K562 (cell line): ENCODE results near the gene KIF6. TPM values are rescaled to one million over a fixed set of nuclear protein-coding genes. Genes with fewer than 3 reads are reported as not detected.

ENCODE experiments used
- ATAC-seq: fragments of 200-7000 bp; cut with Tn5 transposase; 3 replicates; pipeline ENCODE4 v1.9.1; 2020; ENCODE audit warnings: moderate library complexity
- BruUV-seq: library from RNA; stranded (reverse); fragments of 400-500 nt; replicated peaks from 2 replicates; lab custom pipeline; 2021; lab: Mats Ljungman, UMichigan
- CTCF ChIA-PET: fragments of 300-600 bp; formaldehyde crosslinking; extraction: SDS; loops from one replicate; lab custom pipeline; 2021; ENCODE audit warnings: low intra/inter-chr PET ratio; lab: Yijun Ruan, JAX
- POLR2A ChIA-PET: fragments of 300-600, 350-650 bp; sonication (Branson Sonifier 250); formaldehyde crosslinking; extraction: SDS; loops from one replicate; lab custom pipeline; 2021; ENCODE audit warnings: antibody characterized with exemption, inconsistent platforms; lab: Yijun Ruan, JAX
- DNase-seq, 4 experiments: peaks; one replicate each; pipeline versions ENCODE4 v3.0.0 to v3.0.0-alpha.2; 2011 to 2018; ENCODE audit warnings: low spot score in 3 of 4, mixed read lengths in 3 of 4; ENCODE audit errors: extremely low read depth in 1 of 4
- FAIRE-seq: peaks from 2 replicates; lab custom pipeline; 2011; peaks lifted over from hg19 to GRCh38; lab: Jason Lieb, UNC
- H2AFZ ChIP-seq: 2 replicates; pipeline ENCODE4 v1.6.0; 2011; ENCODE audit warnings: low read depth, low read length, control low read depth, inconsistent platforms
- H3K27ac ChIP-seq: fragments of 200-600 bp; 3 replicates; pipeline ENCODE4 v1.8.0; 2011; ENCODE audit warnings: low read depth, mild to moderate bottlenecking, control low read depth, inconsistent platforms, low read length, moderate library complexity, mixed read lengths; ENCODE audit errors: extremely low read depth
- H3K27me3 ChIP-seq, 2 experiments: fragments of 300-600 bp in 1 of 2; 2 replicates in 1 of 2; 3 replicates in 1 of 2; pipeline versions ENCODE4 v1.6.0 to v1.8.0; 2011; ENCODE audit warnings: inconsistent platforms in 2 of 2, low read length in 2 of 2, mild to moderate bottlenecking in 1 of 2, mixed read lengths in 1 of 2, moderate library complexity in 1 of 2; ENCODE audit not compliant: control insufficient read depth in 2 of 2, insufficient read depth in 2 of 2
- H3K36me3 ChIP-seq: fragments of 300-600 bp; 3 replicates; pipeline ENCODE4 v1.8.0; 2011; ENCODE audit warnings: mild to moderate bottlenecking, low read length, inconsistent platforms; ENCODE audit not compliant: control insufficient read depth, insufficient read depth
- H3K4me1 ChIP-seq, 2 experiments: fragments of 200-600 bp in 1 of 2; replicated peaks in 1 of 2; 2 replicates in 1 of 2; 3 replicates in 1 of 2; pipeline versions ENCODE4 v1.5.1 to v1.8.0; 2011; ENCODE audit warnings: inconsistent platforms in 2 of 2, low read length in 2 of 2, mild to moderate bottlenecking in 1 of 2, mixed read lengths in 1 of 2, moderate library complexity in 1 of 2; ENCODE audit not compliant: control insufficient read depth in 2 of 2, insufficient read depth in 2 of 2
- H3K4me2 ChIP-seq: 2 replicates; pipeline ENCODE4 v1.6.1; 2011; ENCODE audit warnings: low read length, control low read depth, inconsistent platforms, mixed read lengths; ENCODE audit not compliant: insufficient read depth
- H3K4me3 ChIP-seq: fragments of 200-600 bp; sonication (generic), shearing (Covaris generic); 2 replicates; pipeline ENCODE4 v1.5.1; 2016; ENCODE audit warnings: control low read depth, inconsistent platforms
- H3K79me2 ChIP-seq: fragments of 200-600 bp; 3 replicates; pipeline ENCODE4 v1.8.0; 2011; ENCODE audit warnings: low read length, inconsistent platforms; ENCODE audit not compliant: control insufficient read depth, insufficient read depth
- H3K9ac ChIP-seq, 2 experiments: 2 replicates each; pipeline versions ENCODE4 v1.6.0 to v1.6.1; 2011; ENCODE audit warnings: low read depth in 2 of 2, low read length in 2 of 2, control low read depth in 1 of 2, inconsistent platforms in 1 of 2, mild to moderate bottlenecking in 1 of 2, mixed read lengths in 1 of 2; ENCODE audit not compliant: insufficient read depth in 1 of 2
- H3K9me1 ChIP-seq: one replicate; pipeline ENCODE4 v1.6.0; 2011; ENCODE audit warnings: inconsistent platforms, mild to moderate bottlenecking, low read length, moderate library complexity; ENCODE audit not compliant: control insufficient read depth, insufficient read depth
- H3K9me3 ChIP-seq: replicated peaks from 2 replicates; pipeline ENCODE4 v1.5.1; 2011; ENCODE audit warnings: low read depth, low read length, inconsistent platforms; ENCODE audit not compliant: control insufficient read depth, insufficient read depth
- H4K20me1 ChIP-seq: replicated peaks from 2 replicates; pipeline ENCODE4 v1.6.1; 2011; ENCODE audit warnings: low read length, inconsistent platforms, mixed read lengths; ENCODE audit not compliant: control insufficient read depth, insufficient read depth
- ETS2 ChIP-seq: IDR thresholded peaks from 2 replicates; pipeline ENCODE4 v1.6.1; 2016; ENCODE audit warnings: borderline replicate concordance, missing genetic modification characterization, mild to moderate bottlenecking, moderate library complexity, missing compliant biosample characterization; ENCODE audit not compliant: poor library complexity, severe bottlenecking
- ETV1 ChIP-seq: fragments of 450-650 bp; conservative IDR thresholded peaks from 2 replicates; pipeline ENCODE4 v1.6.1; 2016; ENCODE audit warnings: missing genetic modification characterization, control low read depth, low read depth, missing compliant biosample characterization
- HOXB6 ChIP-seq: fragments of 250-450 bp; sonication (Bioruptor Pico); IDR thresholded peaks from 2 replicates; pipeline ENCODE4 v1.5.1; 2022; ENCODE audit warnings: mild to moderate bottlenecking, borderline replicate concordance
- KDM1A ChIP-seq, 2 experiments: fragments of 450-650 bp; IDR thresholded peaks; 2 replicates each; pipeline ENCODE4 v1.6.1; 2016; ENCODE audit warnings: mild to moderate bottlenecking in 2 of 2
- LARP7 ChIP-seq: fragments of 450-650 bp; IDR thresholded peaks from 2 replicates; pipeline ENCODE4 v1.6.1; 2016
- NFIC ChIP-seq: fragments of 450-650 bp; IDR thresholded peaks from 2 replicates; pipeline ENCODE4 v1.6.1; 2017; ENCODE audit warnings: mild to moderate bottlenecking, inconsistent platforms
- NR2C2 ChIP-seq, 2 experiments: fragments of 200-800 bp in 1 of 2; sonication (Bioruptor generic) in 1 of 2; sonication (generic) in 1 of 2; formaldehyde crosslinking in 1 of 2; IDR thresholded peaks; 2 replicates each; pipeline versions ENCODE4 v1.6.1 to v1.8.0; 2016 to 2022; ENCODE audit warnings: mild to moderate bottlenecking in 1 of 2, missing compliant biosample characterization in 1 of 2, missing genetic modification characterization in 1 of 2, missing genetic modification reagents in 1 of 2
- PTBP1 ChIP-seq: fragments of 200-400 bp; formaldehyde crosslinking; IDR thresholded peaks from 2 replicates; pipeline ENCODE4 v1.6.1; 2017; ENCODE audit warnings: low read depth, low read length
- RBM39 ChIP-seq: fragments of 200-400 bp; formaldehyde crosslinking; optimal IDR thresholded peaks from 2 replicates; pipeline ENCODE3; 2018; ENCODE audit warnings: low read depth, low read length
- RNF2 ChIP-seq: sonication (generic); IDR thresholded peaks from 2 replicates; pipeline ENCODE4 v1.6.1; 2016
- SP2 ChIP-seq: IDR thresholded peaks from 2 replicates; pipeline ENCODE4 v1.6.1; 2011; ENCODE audit warnings: mild to moderate bottlenecking, low read depth, low read length, moderate library complexity; ENCODE audit not compliant: poor library complexity, severe bottlenecking; ENCODE audit errors: extremely low read depth
- STAT5B ChIP-seq: fragments of 250-450 bp; sonication (Bioruptor Pico); IDR thresholded peaks from 2 replicates; pipeline ENCODE4 v1.8.0; 2021; ENCODE audit warnings: mild to moderate bottlenecking, inconsistent platforms
- ZBTB8A ChIP-seq: fragments of 450-650 bp; IDR thresholded peaks from 2 replicates; pipeline ENCODE4 v1.6.1; 2018; ENCODE audit warnings: mild to moderate bottlenecking, moderate library complexity; ENCODE audit not compliant: partially characterized antibody
- WGBS: fragments of 100-300 bp; shearing (Covaris generic); methylation state at CpG from one replicate; pipeline ENCODE4 v1.1.6; 2016; ENCODE audit warnings: low coverage, mixed read lengths; ENCODE audit not compliant: insufficient coverage; ENCODE audit errors: missing lambda C conversion rate; 5-methylcytosine and 5-hydroxymethylcytosine counted together
- in situ Hi-C: fragments of 300-500 bp; cut with MboI; formaldehyde crosslinking; loops from 4 replicates; pipeline ENCODE4 v1.15.0; 2018; ENCODE audit warnings: inconsistent platforms, mixed read lengths
- intact Hi-C: fragments of 100-400 bp; cut with micrococcal nuclease; formaldehyde crosslinking; loops from 2 replicates; pipeline ENCODE4 v1.14.2; 2022
- polyA plus RNA-seq, 8 experiments: library from polyadenylated mRNA; depleted of rRNA in 4 of 8; stranded (reverse) in 5 of 8; unstranded in 3 of 8; fragments of >200 nt; fragmentation: Nextera tagmentation in 2 of 8; fragmentation: Illumina TruSeq in 1 of 8; extraction: Ambion mirVana in 2 of 8; extraction: Trizol in 1 of 8; gene quantifications; 2 replicates each; pipeline versions ENCODE4 v1.2.1 to v1.2.3, GENCODE V29; 2011 to 2014; ENCODE audit warnings: inconsistent platforms in 1 of 8, missing spikeins in 1 of 8
- total RNA-seq, 7 experiments: library from RNA; depleted of rRNA in 6 of 7; stranded (reverse); fragments of >200 nt in 6 of 7; fragmentation: Illumina TruSeq in 2 of 7; extraction: Trizol in 2 of 7; gene quantifications; 2 replicates each; pipeline versions ENCODE4 v1.2.1 to v1.2.3, GENCODE V29; 2011 to 2021; ENCODE audit warnings: low replicate concordance in 1 of 7
- TF ChIP-seq, protein P1 (sequence below): sonication (generic); formaldehyde crosslinking; IDR thresholded peaks from 2 replicates; pipeline ENCODE4 v1.8.1; 2022; ENCODE audit warnings: missing genetic modification reagents
- TF ChIP-seq, protein P2 (sequence below): fragments of 250-450 bp; sonication (Bioruptor Pico); IDR thresholded peaks from 2 replicates; pipeline ENCODE4 v1.5.0; 2021
- TF ChIP-seq, protein P3 (sequence below), 2 experiments: fragments of 450-650 bp in 1 of 2; sonication (generic) in 1 of 2; formaldehyde crosslinking in 1 of 2; IDR thresholded peaks in 1 of 2; conservative IDR thresholded peaks in 1 of 2; 2 replicates each; pipeline versions ENCODE4 v1.6.1 to v1.8.1; 2016 to 2023; ENCODE audit warnings: mild to moderate bottlenecking in 2 of 2, moderate library complexity in 2 of 2, inconsistent platforms in 1 of 2, missing genetic modification reagents in 1 of 2
- TF ChIP-seq, protein P4 (sequence below), 3 experiments: IDR thresholded peaks in 2 of 3; conservative IDR thresholded peaks in 1 of 3; 2 replicates each; pipeline ENCODE4 v1.5.1; 2011 to 2012; ENCODE audit warnings: low read length in 3 of 3, mild to moderate bottlenecking in 3 of 3, control low read depth in 2 of 3, improper control_type of control experiment in 1 of 3, inconsistent platforms in 1 of 3, low read depth in 1 of 3, mixed read lengths in 1 of 3, moderate library complexity in 1 of 3; ENCODE audit not compliant: insufficient read depth in 2 of 3

The KIF6 gene
- total and polyA plus RNA-seq, 9 of the 15 experiments (the other 6 are each of a cell fraction or from before 2014, with no cell fraction given): not detected

DNA sequence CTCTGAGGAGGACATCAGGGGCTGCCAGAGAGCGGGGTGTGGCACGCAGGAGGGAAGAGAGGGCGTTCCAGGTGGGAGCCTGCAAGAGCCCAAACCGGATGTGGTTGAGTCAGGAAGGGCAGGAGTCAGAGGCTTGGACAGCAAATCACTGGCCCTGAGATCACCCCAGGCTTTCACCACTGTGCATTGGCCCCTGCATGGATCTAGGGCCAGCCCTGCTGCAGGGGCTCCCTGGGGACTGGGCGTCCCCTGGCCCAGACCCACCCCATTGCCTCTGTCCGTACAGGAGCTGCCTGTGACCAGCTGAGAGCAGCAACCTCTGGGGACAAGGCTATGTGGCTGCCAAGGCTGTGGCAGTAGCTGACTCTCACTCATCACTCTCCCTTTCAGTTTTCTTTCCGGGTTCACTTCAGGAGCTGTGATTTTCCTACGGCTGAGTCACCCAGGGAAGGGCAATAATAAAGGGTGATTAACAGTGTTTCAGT, 444.9 kb downstream of the KIF6 start:
- Histone ChIP-seq H3K4me3 (no peak overlapping the region), H2AFZ (no peak overlapping the region), H3K9me1 (no peaks in the 10 kb centered on the region), H3K9ac (no peak overlapping the region), H3K27ac (no peak overlapping the region), H3K27me3 (peaks cover 39 to 66% of the 10 kb centered on the region in 2 experiments), H3K4me1 (peaks cover 0 to 5% of the 10 kb centered on the region in 2 experiments; a peak in 1 of 5 replicates), H3K9me3 (no peaks in the 10 kb centered on the region), H3K4me2 (no peak overlapping the region), H3K79me2 (no peaks in the 10 kb centered on the region), H4K20me1 (no peaks in the 10 kb centered on the region; the same call in 1 of the 2 replicates), H3K36me3 (no peaks in the 10 kb centered on the region)
- peak in 3 of 4 experiments; percentile 16 to 42 (median 39) for DNase-seq
- no peak for FAIRE-seq
- peak; percentile 67 for ATAC-seq
- intact Hi-C loops (no loop called here), in situ Hi-C loops (no loop called here)
- CTCF ChIA-PET: no interaction called here
- no TSS peak for BruUV-seq
- WGBS: 0% methylated on average over 8 of the region's 8 CpGs
- POLR2A ChIA-PET: interaction anchor here (0.5 to 1.7 kb wide), 5 partner anchors 11 to 112 kb away, joined by 3 to 5 read pairs (median 3); no protein-coding TSS in a partner anchor
- TF ChIP-seq NFIC (no peak), HOXB6 (no peak), STAT5B (no peak), SP2 (no peak), NR2C2 (CRISPR knock-in tag; IDR thresholded peaks at IDR 0.05) (no peak), NR2C2 (tag; IDR thresholded peaks at IDR 0.05) (peak; percentile 81; the same call in 1 of the 2 replicates), KDM1A (IDR thresholded peaks at IDR 0.05) (0 out of 4 replicates have a peak, but pooled peaks have one; percentile 15 to 21), ETS2 (tag) (no peak), ETV1 (peak; percentile 35; the same call in 1 of the 2 replicates), LARP7 (no peak), RBM39 (no peak), ZBTB8A (no peak), RNF2 (no peak), PTBP1 (no peak)
- TF ChIP-seq, protein P1, sequence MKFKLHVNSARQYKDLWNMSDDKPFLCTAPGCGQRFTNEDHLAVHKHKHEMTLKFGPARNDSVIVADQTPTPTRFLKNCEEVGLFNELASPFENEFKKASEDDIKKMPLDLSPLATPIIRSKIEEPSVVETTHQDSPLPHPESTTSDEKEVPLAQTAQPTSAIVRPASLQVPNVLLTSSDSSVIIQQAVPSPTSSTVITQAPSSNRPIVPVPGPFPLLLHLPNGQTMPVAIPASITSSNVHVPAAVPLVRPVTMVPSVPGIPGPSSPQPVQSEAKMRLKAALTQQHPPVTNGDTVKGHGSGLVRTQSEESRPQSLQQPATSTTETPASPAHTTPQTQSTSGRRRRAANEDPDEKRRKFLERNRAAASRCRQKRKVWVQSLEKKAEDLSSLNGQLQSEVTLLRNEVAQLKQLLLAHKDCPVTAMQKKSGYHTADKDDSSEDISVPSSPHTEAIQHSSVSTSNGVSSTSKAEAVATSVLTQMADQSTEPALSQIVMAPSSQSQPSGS (CRISPR knock-in tag): no peak
- TF ChIP-seq, protein P2, sequence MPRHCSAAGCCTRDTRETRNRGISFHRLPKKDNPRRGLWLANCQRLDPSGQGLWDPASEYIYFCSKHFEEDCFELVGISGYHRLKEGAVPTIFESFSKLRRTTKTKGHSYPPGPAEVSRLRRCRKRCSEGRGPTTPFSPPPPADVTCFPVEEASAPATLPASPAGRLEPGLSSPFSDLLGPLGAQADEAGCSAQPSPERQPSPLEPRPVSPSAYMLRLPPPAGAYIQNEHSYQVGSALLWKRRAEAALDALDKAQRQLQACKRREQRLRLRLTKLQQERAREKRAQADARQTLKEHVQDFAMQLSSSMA (CRISPR knock-in tag): no peak
- TF ChIP-seq, protein P3, sequence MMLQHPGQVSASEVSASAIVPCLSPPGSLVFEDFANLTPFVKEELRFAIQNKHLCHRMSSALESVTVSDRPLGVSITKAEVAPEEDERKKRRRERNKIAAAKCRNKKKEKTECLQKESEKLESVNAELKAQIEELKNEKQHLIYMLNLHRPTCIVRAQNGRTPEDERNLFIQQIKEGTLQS (IDR thresholded peaks at IDR 0.05): 0 out of 2 replicates have a peak, but pooled peaks have one; percentile 20
- TF ChIP-seq, protein P3 (CRISPR knock-in tag; conservative IDR thresholded peaks at IDR 0.05): no peak
- TF ChIP-seq, protein P4, sequence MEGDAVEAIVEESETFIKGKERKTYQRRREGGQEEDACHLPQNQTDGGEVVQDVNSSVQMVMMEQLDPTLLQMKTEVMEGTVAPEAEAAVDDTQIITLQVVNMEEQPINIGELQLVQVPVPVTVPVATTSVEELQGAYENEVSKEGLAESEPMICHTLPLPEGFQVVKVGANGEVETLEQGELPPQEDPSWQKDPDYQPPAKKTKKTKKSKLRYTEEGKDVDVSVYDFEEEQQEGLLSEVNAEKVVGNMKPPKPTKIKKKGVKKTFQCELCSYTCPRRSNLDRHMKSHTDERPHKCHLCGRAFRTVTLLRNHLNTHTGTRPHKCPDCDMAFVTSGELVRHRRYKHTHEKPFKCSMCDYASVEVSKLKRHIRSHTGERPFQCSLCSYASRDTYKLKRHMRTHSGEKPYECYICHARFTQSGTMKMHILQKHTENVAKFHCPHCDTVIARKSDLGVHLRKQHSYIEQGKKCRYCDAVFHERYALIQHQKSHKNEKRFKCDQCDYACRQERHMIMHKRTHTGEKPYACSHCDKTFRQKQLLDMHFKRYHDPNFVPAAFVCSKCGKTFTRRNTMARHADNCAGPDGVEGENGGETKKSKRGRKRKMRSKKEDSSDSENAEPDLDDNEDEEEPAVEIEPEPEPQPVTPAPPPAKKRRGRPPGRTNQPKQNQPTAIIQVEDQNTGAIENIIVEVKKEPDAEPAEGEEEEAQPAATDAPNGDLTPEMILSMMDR (IDR thresholded peaks at IDR 0.05 in 2 of 3, conservative IDR thresholded peaks at IDR 0.05 in 1 of 3; ENCODE audit: insufficient read depth in 2 of 3, low read depth in 1 of 3, low read length in 3 of 3): no peak
